Gastrocnemius medialis (tissue), 4 donors: ENCODE results near the gene RAB25. TPM values are rescaled to one million over a fixed set of nuclear protein-coding genes. Genes with fewer than 3 reads are reported as not detected.

Experiments used
- ATAC-seq, 2 donors: fragments of 150-250 bp; one replicate each; pipeline ENCODE4 v1.9.1; 2016
- DNase-seq, 2 donors: peaks; one replicate each; pipeline ENCODE4 v3.0.0-alpha.2; 2019
- H3K27ac ChIP-seq, 4 donors: fragments of 200-600 bp; sonication (generic); 1 replicate in 1 of 4; 2 replicates in 3 of 4; pipeline ENCODE4 v1.5.1; 2016 to 2018; ENCODE audit warnings: mild to moderate bottlenecking in 2 of 4, moderate library complexity in 1 of 4
- H3K27me3 ChIP-seq, 3 donors: fragments of 200-600 bp; sonication (generic) in 2 of 3; 1 replicate in 1 of 3; 2 replicates in 2 of 3; pipeline versions ENCODE4 v1.5.1 to v1.6.0; 2016 to 2019; ENCODE audit warnings: mild to moderate bottlenecking in 1 of 3, moderate library complexity in 1 of 3
- H3K36me3 ChIP-seq, 2 donors: fragments of 200-600 bp; sonication (generic) in 1 of 2; one replicate each; pipeline ENCODE4 v1.5.1; 2017 to 2018
- H3K4me1 ChIP-seq, 2 donors: fragments of 200-600 bp; sonication (generic) in 1 of 2; one replicate each; pipeline ENCODE4 v1.5.1; 2016 to 2017; ENCODE audit warnings: mild to moderate bottlenecking in 2 of 2
- H3K4me3 ChIP-seq, 4 donors: fragments of 200-600 bp; sonication (generic) in 3 of 4; 1 replicate in 1 of 4; 2 replicates in 3 of 4; pipeline ENCODE4 v1.5.1; 2016 to 2019; ENCODE audit warnings: mild to moderate bottlenecking in 2 of 4
- H3K9me3 ChIP-seq, 3 donors: fragments of 200-600 bp; sonication (generic) in 2 of 3; 1 replicate in 1 of 3; 2 replicates in 2 of 3; pipeline ENCODE4 v1.5.1; 2016 to 2019
- CTCF ChIP-seq, 5 experiments: fragments of 450-650 bp in 3 of 5; fragments of 200-600 bp in 2 of 5; sonication (generic) in 2 of 5; IDR thresholded peaks in 4 of 5; conservative IDR thresholded peaks in 1 of 5; 1 replicate in 4 of 5; 2 replicates in 1 of 5; pipeline ENCODE4 v1.5.1; 2016 to 2019; ENCODE audit warnings: antibody characterized with exemption in 5 of 5, mild to moderate bottlenecking in 3 of 5, moderate library complexity in 3 of 5
- POLR2A ChIP-seq, 2 donors: fragments of 450-650 bp; IDR thresholded peaks; one replicate each; pipeline ENCODE4 v1.6.1; 2017; ENCODE audit warnings: antibody characterized with exemption in 2 of 2, mild to moderate bottlenecking in 2 of 2, moderate library complexity in 2 of 2
- in situ Hi-C, 4 donors: fragments of 200-750 bp; cut with MboI; loops; one replicate each; pipeline versions ENCODE4 v1.15.0 to v1.8.0; 2017; ENCODE audit warnings: low sequenced_read_pairs in 4 of 4
- intact Hi-C: fragments of 100-400 bp; cut with DNase I; formaldehyde crosslinking; loops from one replicate; pipeline ENCODE4 v1.15.1; 2023; ENCODE audit warnings: low total_unique reads
- total RNA-seq, 4 donors: library from RNA; depleted of rRNA; stranded (reverse); fragments of >200 nt; gene quantifications; one replicate each; pipeline versions ENCODE4 v1.1.0 to v1.2.3, GENCODE V29; 2016

Gene RAB25
- total RNA-seq, 4 donors from 2014 or later, result 1.2 TPM; not detected in 3

GRCh38 chr1:156075775-156076204, 14.8 kb downstream of the RAB25 start:
- in situ Hi-C loops (no loop called here), intact Hi-C loops (no loop called here)
- Histone ChIP-seq H3K4me1 (peaks cover 0 to 7% of the 10 kb centered on the region in 2 donors), H3K9me3 (no peaks in the 10 kb centered on the region), H3K27ac (no peak overlapping the region), H3K4me3 (no peak overlapping the region), H3K36me3 (no peaks in the 10 kb centered on the region), H3K27me3 (no peaks in the 10 kb centered on the region)
- ATAC-seq, result no peak
- no peak for DNase-seq
- TF ChIP-seq CTCF (IDR thresholded peaks at IDR 0.05 in 4 of 5, conservative IDR thresholded peaks at IDR 0.05 in 1 of 5) (no peak), POLR2A (IDR thresholded peaks at IDR 0.05) (no peak)

GRCh38 chr1:156076609-156077429, 15.9 kb downstream of the RAB25 start:
- H3K27ac ChIP-seq, result peak overlapping the region in 2 of 4 donors; percentile 21 to 59
- no peak for TF ChIP-seq POLR2A (IDR thresholded peaks at IDR 0.05)
- TF ChIP-seq CTCF (IDR thresholded peaks at IDR 0.05 in 4 of 5, conservative IDR thresholded peaks at IDR 0.05 in 1 of 5), result no peak
- H3K4me3 ChIP-seq, result peak overlapping the region; percentile 36 to 51 (median 42)
- peak; percentile 43 for ATAC-seq
- H3K27me3 ChIP-seq, result peaks cover 0 to 5% (median 0%) of the 10 kb centered on the region in 3 donors
- H3K9me3 ChIP-seq, result no peaks in the 10 kb centered on the region
- no peaks in the 10 kb centered on the region for H3K36me3 ChIP-seq
- DNase-seq, result no peak
- in situ Hi-C loops (no loop called here), intact Hi-C loops (no loop called here)
- peaks cover 1 to 7% of the 10 kb centered on the region in 2 donors for H3K4me1 ChIP-seq

- peak overlapping the region in 1 of 4 donors; percentile 40 for H3K27ac ChIP-seq
- H3K4me3 ChIP-seq, result no peak overlapping the region
- in situ Hi-C loops, result no loop called here
Observed at GRCh38 chr1:156077430-156077760, 16.4 kb downstream of the RAB25 start.

GRCh38 chr1:156078728-156079127, 17.8 kb downstream of the RAB25 start:
- DNase-seq, result no peak
- in situ Hi-C loops, result no loop called here

More at GRCh38 chr1:156077430-156077760, 16.4 kb downstream of the RAB25 start:
- H3K9me3 ChIP-seq, result no peaks in the 10 kb centered on the region
- ATAC-seq, result no peak
- intact Hi-C loops, result no loop called here
- no peaks in the 10 kb centered on the region for H3K36me3 ChIP-seq
- TF ChIP-seq POLR2A (IDR thresholded peaks at IDR 0.05) (no peak), CTCF (IDR thresholded peaks at IDR 0.05 in 4 of 5, conservative IDR thresholded peaks at IDR 0.05 in 1 of 5) (no peak)
- DNase-seq, result no peak
- peaks cover 0 to 5% (median 0%) of the 10 kb centered on the region in 3 donors for H3K27me3 ChIP-seq
- peaks cover 6 to 7% of the 10 kb centered on the region in 2 donors for H3K4me1 ChIP-seq

More at GRCh38 chr1:156078728-156079127, 17.8 kb downstream of the RAB25 start:
- Histone ChIP-seq H3K36me3 (no peaks in the 10 kb centered on the region), H3K4me3 (no peak overlapping the region), H3K27ac (no peak overlapping the region), H3K9me3 (no peaks in the 10 kb centered on the region), H3K4me1 (peaks cover 10 to 14% of the 10 kb centered on the region in 2 donors), H3K27me3 (peaks cover 0 to 5% (median 0%) of the 10 kb centered on the region in 3 donors)
- TF ChIP-seq POLR2A (IDR thresholded peaks at IDR 0.05) (no peak), CTCF (IDR thresholded peaks at IDR 0.05 in 4 of 5, conservative IDR thresholded peaks at IDR 0.05 in 1 of 5) (no peak)
- ATAC-seq, result no peak
- intact Hi-C loops, result no loop called here
